HepG2 (cell line): ENCODE results near the gene PLXNA4. TPM values are rescaled to one million over a fixed set of nuclear protein-coding genes. Genes with fewer than 3 reads are reported as not detected.

ENCODE experiments used
- ATAC-seq: fragments of 200-7000 bp; cut with Tn5 transposase; 3 replicates; pipeline ENCODE4 v1.9.1; 2020; ENCODE audit warnings: mild to moderate bottlenecking, moderate library complexity
- BruUV-seq: library from RNA; stranded (reverse); fragments of 400-500 nt; replicated peaks from 2 replicates; lab custom pipeline; 2021; lab: Mats Ljungman, UMichigan
- CTCF ChIA-PET: fragments of 300-600 bp; formaldehyde crosslinking; extraction: SDS; loops from one replicate; lab custom pipeline; 2021; ENCODE audit warnings: low total read pairs, inconsistent platforms, low intra/inter-chr PET ratio; lab: Yijun Ruan, JAX
- POLR2A ChIA-PET: fragments of 350-600 bp; sonication (Branson Sonifier 250); formaldehyde crosslinking; loops from one replicate; lab custom pipeline; 2020; ENCODE audit warnings: antibody characterized with exemption, inconsistent platforms; lab: Yijun Ruan, JAX
- DNase-seq: peaks from one replicate; pipeline ENCODE4 v3.0.0-alpha.2; 2015; ENCODE audit warnings: low spot score
- FAIRE-seq: peaks from 3 replicates; lab custom pipeline; 2011; peaks lifted over from hg19 to GRCh38; lab: Jason Lieb, UNC
- H2AFZ ChIP-seq: one replicate; pipeline ENCODE4 v1.6.1; 2011; ENCODE audit warnings: low read length, inconsistent platforms
- H3K27ac ChIP-seq: fragments of 300-600 bp; 3 replicates; pipeline ENCODE4 v1.8.0; 2011; ENCODE audit warnings: mixed run types, mild to moderate bottlenecking, mixed read lengths, low read length, inconsistent platforms; ENCODE audit not compliant: insufficient read depth; ENCODE audit errors: extremely low read length
- H3K27me3 ChIP-seq, 2 experiments: fragments of 200-600 bp in 1 of 2; 2 replicates in 1 of 2; 3 replicates in 1 of 2; pipeline versions ENCODE4 v1.6.0 to v1.8.0; 2011; ENCODE audit warnings: low read length in 2 of 2, mild to moderate bottlenecking in 2 of 2, moderate library complexity in 2 of 2, inconsistent platforms in 1 of 2; ENCODE audit not compliant: insufficient read depth in 2 of 2, control insufficient read depth in 1 of 2
- H3K36me3 ChIP-seq, 2 experiments: fragments of 200-600 bp in 1 of 2; replicated peaks in 1 of 2; 2 replicates in 1 of 2; 3 replicates in 1 of 2; pipeline versions ENCODE4 v1.5.1 to v1.8.0; 2011; ENCODE audit warnings: low read length in 2 of 2, inconsistent platforms in 1 of 2; ENCODE audit not compliant: insufficient read depth in 2 of 2, control insufficient read depth in 1 of 2
- H3K4me1 ChIP-seq: 2 replicates; pipeline ENCODE4 v1.5.1; 2012; ENCODE audit warnings: low read length, inconsistent platforms; ENCODE audit not compliant: insufficient read depth
- H3K4me2 ChIP-seq: 2 replicates; pipeline ENCODE4 v1.6.0; 2011; ENCODE audit warnings: low read depth, low read length, inconsistent platforms
- H3K4me3 ChIP-seq, 3 experiments: fragments of 200-600 bp in 1 of 3; sonication (generic), shearing (Covaris generic) in 1 of 3; replicated peaks in 1 of 3; 2 replicates each; pipeline ENCODE4 v1.5.1; 2011 to 2016; ENCODE audit warnings: low read length in 3 of 3, inconsistent platforms in 2 of 3, low read depth in 2 of 3, mild to moderate bottlenecking in 2 of 3, control low read depth in 1 of 3, mixed read lengths in 1 of 3; ENCODE audit not compliant: insufficient read depth in 1 of 3
- H3K79me2 ChIP-seq: one replicate; pipeline ENCODE4 v1.6.1; 2011; ENCODE audit warnings: low read length, inconsistent platforms; ENCODE audit not compliant: insufficient read depth
- H3K9ac ChIP-seq: 2 replicates; pipeline ENCODE4 v1.6.0; 2011; ENCODE audit warnings: mild to moderate bottlenecking, low read depth, low read length, inconsistent platforms; ENCODE audit not compliant: insufficient read depth
- H3K9me3 ChIP-seq: 2 replicates; pipeline ENCODE4 v1.5.1; 2012; ENCODE audit warnings: mild to moderate bottlenecking, low read length
- H4K20me1 ChIP-seq: 2 replicates; pipeline ENCODE4 v1.6.0; 2011; ENCODE audit warnings: inconsistent platforms, mild to moderate bottlenecking, low read length, moderate library complexity; ENCODE audit not compliant: insufficient read depth
- EZH2 ChIP-seq: conservative IDR thresholded peaks from 2 replicates; pipeline ENCODE4 v1.6.1; 2012; ENCODE audit warnings: mild to moderate bottlenecking, low read depth, low read length, moderate library complexity
- TSC22D2 ChIP-seq: sonication (generic); formaldehyde crosslinking; IDR thresholded peaks from 2 replicates; pipeline ENCODE4 v1.5.1; 2020; ENCODE audit warnings: missing genetic modification reagents, mild to moderate bottlenecking, borderline replicate concordance
- whole genome bisulfite sequencing: methylation state at CpG from one replicate; pipeline ENCODE4 v1.1.6; 2017; ENCODE audit warnings: low lambda C conversion rate; 5-methylcytosine and 5-hydroxymethylcytosine counted together
- in situ Hi-C: cut with HindIII; loops from 2 replicates; pipeline ENCODE4 v1.10.0; 2017; ENCODE audit warnings: low pct_unique_long_range_greater_than_20kb; ENCODE audit not compliant: extremely low pct_ligation_motif_present
- intact Hi-C: fragments of 100-400 bp; cut with micrococcal nuclease; formaldehyde crosslinking; loops from one replicate; pipeline ENCODE4 v1.10.0; 2022; ENCODE audit not compliant: unreplicated experiment
- polyA plus RNA-seq, 8 experiments: library from polyadenylated mRNA; depleted of rRNA in 3 of 8; stranded (reverse) in 7 of 8; unstranded in 1 of 8; fragments of >200 nt; fragmentation: Illumina TruSeq in 4 of 8; extraction: Trizol in 4 of 8; gene quantifications; 2 replicates each; pipeline versions ENCODE4 v1.2.1 to v1.2.3, GENCODE V29; 2011 to 2016; ENCODE audit warnings: low read depth in 4 of 8, missing spikeins in 1 of 8, mixed read lengths in 1 of 8; ENCODE audit not compliant: insufficient read depth in 1 of 8
- total RNA-seq, 5 experiments: library from RNA; depleted of rRNA; stranded (reverse); fragments of >200 nt; fragmentation: Illumina TruSeq; extraction: Trizol; gene quantifications; 2 replicates each; pipeline ENCODE4 v1.2.3, GENCODE V29; 2016; ENCODE audit warnings: low read depth in 1 of 5
- TF ChIP-seq, protein P1 (sequence below): sonication (generic); formaldehyde crosslinking; IDR thresholded peaks from 2 replicates; pipeline ENCODE4 v1.5.0; 2020; ENCODE audit warnings: mild to moderate bottlenecking, missing genetic modification reagents
- TF ChIP-seq, protein P2 (sequence below): sonication (generic); formaldehyde crosslinking; IDR thresholded peaks from 2 replicates; pipeline ENCODE4 v1.5.0; 2020; ENCODE audit warnings: mild to moderate bottlenecking, missing genetic modification reagents, moderate library complexity

PLXNA4 gene
- total and polyA plus RNA-seq, 2 of the 13 experiments (the other 11 are each of a cell fraction or from before 2014, with no cell fraction given): 0.01 to 0.04 TPM

DNA sequence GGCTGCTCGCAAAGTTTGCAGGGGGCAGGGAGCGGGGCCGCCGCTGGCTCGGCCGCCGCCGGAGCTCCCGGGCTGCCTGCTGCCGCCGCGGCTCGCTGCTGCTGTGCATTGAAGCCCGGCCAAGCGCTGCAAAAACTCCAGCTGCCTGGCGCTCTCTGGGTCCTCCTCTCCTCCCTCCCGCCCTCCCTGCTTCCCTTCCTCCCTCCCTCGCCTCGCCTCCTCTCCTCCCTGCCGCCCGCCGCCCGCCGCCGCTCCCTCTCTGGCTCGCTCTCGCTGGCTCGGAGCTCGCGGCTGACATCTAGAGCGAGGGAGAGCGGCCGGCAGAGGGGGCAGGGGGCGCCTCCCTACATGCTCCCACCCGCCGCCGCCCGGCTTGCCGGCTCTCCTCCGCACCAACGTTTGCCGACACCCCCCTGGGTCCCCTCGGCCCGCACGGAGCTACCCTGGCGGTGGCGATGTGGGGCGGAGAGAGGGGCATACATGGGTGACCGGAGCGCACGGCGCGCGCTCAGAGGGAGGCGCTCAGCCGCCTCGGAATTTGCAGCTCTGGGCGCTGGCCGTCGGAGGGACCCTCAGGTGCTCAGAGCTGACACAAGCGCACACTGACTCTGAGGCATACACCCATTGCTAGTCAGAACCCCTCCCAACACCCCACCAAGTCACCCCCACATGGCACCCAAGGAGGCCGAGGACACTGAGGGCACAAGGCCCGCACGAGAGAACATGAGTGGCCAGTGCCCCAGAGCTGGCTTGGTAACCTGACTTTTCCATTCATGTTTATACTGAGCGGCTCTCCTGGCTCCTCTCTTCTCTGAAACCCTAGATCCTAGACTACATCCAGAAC is 1.2 kb upstream of the PLXNA4 start:
- POLR2A ChIA-PET: no interaction called here
- Histone ChIP-seq H3K79me2 (no peaks in the 10 kb centered on the region), H3K4me3 (no peak overlapping the region), H3K9me3 (no peaks in the 10 kb centered on the region)
- no peak for FAIRE-seq
- WGBS: 4% methylated on average over 18 of the region's 65 CpGs
- CTCF ChIA-PET: no interaction called here
- peak; percentile 53; the same call in 1 of the 2 replicates for TF ChIP-seq EZH2
- TF ChIP-seq, protein P1, sequence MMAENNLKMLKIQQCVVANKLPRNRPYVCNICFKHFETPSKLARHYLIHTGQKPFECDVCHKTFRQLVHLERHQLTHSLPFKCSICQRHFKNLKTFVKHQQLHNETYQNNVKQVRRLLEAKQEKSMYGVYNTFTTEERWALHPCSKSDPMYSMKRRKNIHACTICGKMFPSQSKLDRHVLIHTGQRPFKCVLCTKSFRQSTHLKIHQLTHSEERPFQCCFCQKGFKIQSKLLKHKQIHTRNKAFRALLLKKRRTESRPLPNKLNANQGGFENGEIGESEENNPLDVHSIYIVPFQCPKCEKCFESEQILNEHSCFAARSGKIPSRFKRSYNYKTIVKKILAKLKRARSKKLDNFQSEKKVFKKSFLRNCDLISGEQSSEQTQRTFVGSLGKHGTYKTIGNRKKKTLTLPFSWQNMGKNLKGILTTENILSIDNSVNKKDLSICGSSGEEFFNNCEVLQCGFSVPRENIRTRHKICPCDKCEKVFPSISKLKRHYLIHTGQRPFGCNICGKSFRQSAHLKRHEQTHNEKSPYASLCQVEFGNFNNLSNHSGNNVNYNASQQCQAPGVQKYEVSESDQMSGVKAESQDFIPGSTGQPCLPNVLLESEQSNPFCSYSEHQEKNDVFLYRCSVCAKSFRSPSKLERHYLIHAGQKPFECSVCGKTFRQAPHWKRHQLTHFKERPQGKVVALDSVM (CRISPR knock-in tag): no peak
- TF ChIP-seq, protein P2, sequence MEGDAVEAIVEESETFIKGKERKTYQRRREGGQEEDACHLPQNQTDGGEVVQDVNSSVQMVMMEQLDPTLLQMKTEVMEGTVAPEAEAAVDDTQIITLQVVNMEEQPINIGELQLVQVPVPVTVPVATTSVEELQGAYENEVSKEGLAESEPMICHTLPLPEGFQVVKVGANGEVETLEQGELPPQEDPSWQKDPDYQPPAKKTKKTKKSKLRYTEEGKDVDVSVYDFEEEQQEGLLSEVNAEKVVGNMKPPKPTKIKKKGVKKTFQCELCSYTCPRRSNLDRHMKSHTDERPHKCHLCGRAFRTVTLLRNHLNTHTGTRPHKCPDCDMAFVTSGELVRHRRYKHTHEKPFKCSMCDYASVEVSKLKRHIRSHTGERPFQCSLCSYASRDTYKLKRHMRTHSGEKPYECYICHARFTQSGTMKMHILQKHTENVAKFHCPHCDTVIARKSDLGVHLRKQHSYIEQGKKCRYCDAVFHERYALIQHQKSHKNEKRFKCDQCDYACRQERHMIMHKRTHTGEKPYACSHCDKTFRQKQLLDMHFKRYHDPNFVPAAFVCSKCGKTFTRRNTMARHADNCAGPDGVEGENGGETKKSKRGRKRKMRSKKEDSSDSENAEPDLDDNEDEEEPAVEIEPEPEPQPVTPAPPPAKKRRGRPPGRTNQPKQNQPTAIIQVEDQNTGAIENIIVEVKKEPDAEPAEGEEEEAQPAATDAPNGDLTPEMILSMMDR (CRISPR knock-in tag): 0 out of 2 replicates have a peak, but pooled peaks have one; percentile 1
- TF ChIP-seq TSC22D2 (CRISPR knock-in tag): no peak
- TF ChIP-seq, all 625 proteins: peak for 2
- peak; percentile 52 for ATAC-seq
- BruUV-seq: no TSS peak
- H3K27ac ChIP-seq: no peak overlapping the region
- no peaks in the 10 kb centered on the region for H3K36me3 ChIP-seq
- intact Hi-C loops (no loop called here), in situ Hi-C loops (loop anchor here (5.0 kb wide), 1 partner anchor 630 kb away; no protein-coding TSS in a partner anchor)
- peaks cover 12 to 59% of the 10 kb centered on the region in 2 experiments for H3K27me3 ChIP-seq
- no peaks in the 10 kb centered on the region for H3K4me1 ChIP-seq
- 0 out of 2 replicates have a peak overlapping the region, but pooled peaks have one; percentile 3 for H3K4me2 ChIP-seq
- DNase-seq: no peak
- H4K20me1 ChIP-seq: no peaks in the 10 kb centered on the region
- no peak overlapping the region for H2AFZ ChIP-seq
- H3K9ac ChIP-seq: no peak overlapping the region
